ENCODE results near the gene ATG2B.

ATG2B gene

DNA sequence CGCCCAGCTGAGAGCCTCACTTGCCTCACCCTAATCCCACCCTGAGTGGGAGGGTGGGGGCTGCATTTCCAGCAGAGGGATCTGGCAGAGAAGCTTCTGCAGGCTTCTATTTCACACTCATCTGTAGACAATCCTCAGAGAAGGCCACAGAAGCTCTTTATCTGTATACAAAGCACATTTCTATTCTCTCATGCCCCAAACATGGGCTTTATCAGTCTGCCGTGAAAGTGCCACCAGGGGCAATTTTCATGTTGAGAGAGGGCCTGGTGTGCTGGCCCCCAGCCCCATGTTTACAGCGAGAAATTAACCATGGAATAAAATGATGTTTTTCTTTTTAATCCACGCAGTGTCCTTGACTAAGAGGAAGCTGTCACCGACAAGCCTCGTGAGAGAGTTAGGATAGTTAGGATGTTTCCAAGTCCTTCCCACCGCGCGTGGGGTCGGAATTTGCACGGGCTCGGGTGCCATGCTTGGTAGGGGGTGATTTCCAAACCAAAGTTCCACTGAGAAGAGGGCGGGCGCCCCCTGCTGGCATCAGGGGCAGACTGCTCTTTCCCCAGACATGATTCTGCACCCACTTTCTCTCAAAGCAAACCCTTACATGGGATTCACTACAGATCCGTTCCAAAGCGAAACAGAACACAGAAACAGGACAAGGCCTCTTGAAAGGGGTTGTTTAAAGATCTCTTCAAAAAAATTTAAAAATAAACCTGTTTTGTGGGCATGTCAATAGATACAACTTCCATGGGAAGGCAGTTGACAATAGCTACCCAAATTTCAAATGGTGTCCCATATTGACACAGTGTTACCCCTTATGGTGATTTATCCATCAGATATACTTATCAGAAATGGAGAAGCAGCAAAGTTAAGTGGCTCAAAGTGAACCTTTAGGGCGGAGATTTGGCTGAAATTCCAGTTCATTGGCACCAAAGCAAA is 87.7 kb downstream of the ATG2B start:
- Histone ChIP-seq H3K27ac (ENCODE audit: low read depth, low read length) (no peak overlapping the region), H3K4me1 (ENCODE audit: control insufficient read depth in 1 of 2, insufficient read depth in 2 of 2, low read length in 2 of 2) (peaks cover 4 to 14% of the 10 kb centered on the region in 2 donors), H3K9ac (ENCODE audit: low read depth in 1 of 2, low read length in 2 of 2) (no peak overlapping the region), H3K4me3 (ENCODE audit: low read depth in 1 of 2, low read length in 2 of 2) (no peak overlapping the region), H3K27me3 (ENCODE audit: control insufficient read depth in 1 of 2, insufficient read depth in 2 of 2, low read length in 2 of 2) (no peaks in the 10 kb centered on the region), H3K36me3 (ENCODE audit: control insufficient read depth in 1 of 2, insufficient read depth in 2 of 2, low read length in 2 of 2) (no peaks in the 10 kb centered on the region), H3K9me3 (ENCODE audit: control insufficient read depth in 1 of 2, low read length in 2 of 2) (peaks cover 13 to 14% of the 10 kb centered on the region in 2 donors)

DNA sequence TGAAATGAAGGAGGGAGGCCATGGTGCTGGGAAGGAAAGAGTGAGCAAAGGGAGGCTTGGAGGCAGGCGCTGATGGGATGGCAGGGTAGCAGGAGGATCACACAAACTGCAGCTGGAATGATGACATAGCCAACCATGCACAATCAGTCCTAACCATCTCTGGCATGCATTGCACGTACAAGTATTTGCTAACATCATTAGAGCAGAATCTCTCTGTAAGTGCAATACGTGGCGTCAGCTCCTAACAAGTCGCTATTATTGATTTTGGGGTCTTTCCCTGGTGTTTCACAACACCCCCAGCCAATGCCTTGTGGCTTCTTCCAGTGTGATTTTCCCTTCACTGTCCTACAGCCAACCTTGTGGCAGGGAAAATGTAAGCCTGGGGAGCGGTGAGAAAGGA is 88.6 kb downstream of the ATG2B start:
- no peaks in the 10 kb centered on the region for H3K36me3 ChIP-seq (ENCODE audit: control insufficient read depth in 1 of 2, insufficient read depth in 2 of 2, low read length in 2 of 2)
- H3K27me3 ChIP-seq (ENCODE audit: control insufficient read depth in 1 of 2, insufficient read depth in 2 of 2, low read length in 2 of 2): no peaks in the 10 kb centered on the region
- H3K27ac ChIP-seq (ENCODE audit: low read depth, low read length): no peak overlapping the region
- no peak overlapping the region for H3K9ac ChIP-seq (ENCODE audit: low read depth in 1 of 2, low read length in 2 of 2)
- peaks cover 13 to 14% of the 10 kb centered on the region in 2 donors for H3K9me3 ChIP-seq (ENCODE audit: control insufficient read depth in 1 of 2, low read length in 2 of 2)
- H3K4me1 ChIP-seq (ENCODE audit: control insufficient read depth in 1 of 2, insufficient read depth in 2 of 2, low read length in 2 of 2): peaks cover 4 to 16% of the 10 kb centered on the region in 2 donors
- H3K4me3 ChIP-seq (ENCODE audit: low read depth in 1 of 2, low read length in 2 of 2): no peak overlapping the region

GRCh38 chr14:96274122-96274521 is 89.0 kb downstream of the ATG2B start:
- Histone ChIP-seq H3K4me3 (ENCODE audit: low read depth in 1 of 2, low read length in 2 of 2) (no peak overlapping the region), H3K36me3 (ENCODE audit: control insufficient read depth in 1 of 2, insufficient read depth in 2 of 2, low read length in 2 of 2) (no peaks in the 10 kb centered on the region), H3K27ac (ENCODE audit: low read depth, low read length) (no peak overlapping the region), H3K27me3 (ENCODE audit: control insufficient read depth in 1 of 2, insufficient read depth in 2 of 2, low read length in 2 of 2) (no peaks in the 10 kb centered on the region), H3K4me1 (ENCODE audit: control insufficient read depth in 1 of 2, insufficient read depth in 2 of 2, low read length in 2 of 2) (peaks cover 8 to 20% of the 10 kb centered on the region in 2 donors), H3K9ac (ENCODE audit: low read depth in 1 of 2, low read length in 2 of 2) (no peak overlapping the region), H3K9me3 (ENCODE audit: control insufficient read depth in 1 of 2, low read length in 2 of 2) (peaks cover 13 to 14% of the 10 kb centered on the region in 2 donors)

- peaks cover 12 to 13% of the 10 kb centered on the region in 2 donors for H3K9me3 ChIP-seq (ENCODE audit: control insufficient read depth in 1 of 2, low read length in 2 of 2)
- H3K27ac ChIP-seq (ENCODE audit: low read depth, low read length): no peak overlapping the region
These were observed 89.5 kb downstream of the ATG2B start for GRCh38 chr14:96273629-96274028.

DNA sequence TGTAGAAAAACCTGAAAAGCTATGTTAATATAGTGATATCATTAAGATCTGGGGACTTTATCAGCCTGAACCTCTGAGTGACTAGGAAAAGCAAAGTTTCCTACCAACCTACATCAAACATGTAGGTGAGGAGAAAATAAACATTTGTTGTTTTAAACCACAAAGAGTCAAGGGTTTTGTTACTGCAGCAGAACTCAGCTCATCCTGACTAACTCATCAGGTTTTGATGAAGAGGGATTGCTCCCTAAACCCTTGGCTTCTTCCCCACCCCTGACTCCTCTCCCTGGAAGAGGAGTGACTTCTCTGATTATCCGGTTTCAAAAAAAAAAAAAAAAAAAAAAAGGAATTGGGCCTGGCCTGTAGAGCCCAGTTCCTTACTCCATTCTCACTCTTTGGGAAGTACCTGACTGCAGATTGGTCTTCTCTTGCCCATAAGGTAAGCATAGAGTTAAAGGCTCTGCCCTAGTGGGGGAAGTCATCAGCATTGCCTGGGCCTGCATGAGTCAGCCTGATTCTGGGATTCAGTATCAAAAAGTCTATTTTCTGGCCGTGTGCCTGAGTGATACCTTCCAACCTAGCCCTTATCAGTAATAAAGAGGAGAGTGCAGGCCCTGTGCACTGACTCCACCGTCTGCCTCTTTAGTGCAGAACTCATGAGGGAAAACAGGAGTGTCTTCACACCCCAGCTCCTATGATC is 90.2 kb downstream of the ATG2B start:
- H3K4me3 ChIP-seq (ENCODE audit: low read depth in 1 of 2, low read length in 2 of 2): no peak overlapping the region
- no peak overlapping the region for H3K27ac ChIP-seq (ENCODE audit: low read depth, low read length)
- no peaks in the 10 kb centered on the region for H3K27me3 ChIP-seq (ENCODE audit: control insufficient read depth in 1 of 2, insufficient read depth in 2 of 2, low read length in 2 of 2)
- H3K9me3 ChIP-seq (ENCODE audit: control insufficient read depth in 1 of 2, low read length in 2 of 2): peaks cover 5 to 6% of the 10 kb centered on the region in 2 donors
- no peaks in the 10 kb centered on the region for H3K36me3 ChIP-seq (ENCODE audit: control insufficient read depth in 1 of 2, insufficient read depth in 2 of 2, low read length in 2 of 2)
- H3K4me1 ChIP-seq (ENCODE audit: control insufficient read depth in 1 of 2, insufficient read depth in 2 of 2, low read length in 2 of 2): peaks cover 17 to 32% of the 10 kb centered on the region in 2 donors
- no peak overlapping the region for H3K9ac ChIP-seq (ENCODE audit: low read depth in 1 of 2, low read length in 2 of 2)

More at GRCh38 chr14:96273629-96274028, 89.5 kb downstream of the ATG2B start:
- Histone ChIP-seq H3K9ac (ENCODE audit: low read depth in 1 of 2, low read length in 2 of 2) (no peak overlapping the region), H3K36me3 (ENCODE audit: control insufficient read depth in 1 of 2, insufficient read depth in 2 of 2, low read length in 2 of 2) (no peaks in the 10 kb centered on the region), H3K27me3 (ENCODE audit: control insufficient read depth in 1 of 2, insufficient read depth in 2 of 2, low read length in 2 of 2) (no peaks in the 10 kb centered on the region), H3K4me3 (ENCODE audit: low read depth in 1 of 2, low read length in 2 of 2) (no peak overlapping the region), H3K4me1 (ENCODE audit: control insufficient read depth in 1 of 2, insufficient read depth in 2 of 2, low read length in 2 of 2) (peaks cover 11 to 25% of the 10 kb centered on the region in 2 donors)

DNA sequence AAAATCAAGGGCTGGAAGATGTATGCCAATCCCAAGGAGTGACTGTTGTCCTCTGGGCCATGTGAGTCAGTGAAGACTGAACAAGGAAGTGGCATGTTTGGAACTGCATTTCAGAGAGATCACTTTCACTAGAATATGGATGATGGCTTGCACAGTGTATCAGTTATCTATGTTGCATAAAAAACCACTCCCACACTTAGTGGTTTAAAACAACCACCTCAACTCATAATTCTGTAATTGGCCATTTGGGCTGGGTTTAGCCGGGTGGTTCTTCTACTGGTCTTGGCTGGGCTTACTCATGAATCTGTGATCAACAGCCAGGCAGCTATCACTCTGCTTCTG is 91.7 kb downstream of the ATG2B start:
- no peaks in the 10 kb centered on the region for H3K27me3 ChIP-seq (ENCODE audit: control insufficient read depth in 1 of 2, insufficient read depth in 2 of 2, low read length in 2 of 2)
- peaks cover 22 to 38% of the 10 kb centered on the region in 2 donors for H3K4me1 ChIP-seq (ENCODE audit: control insufficient read depth in 1 of 2, insufficient read depth in 2 of 2, low read length in 2 of 2)
- no peak overlapping the region for H3K4me3 ChIP-seq (ENCODE audit: low read depth in 1 of 2, low read length in 2 of 2)
- H3K27ac ChIP-seq (ENCODE audit: low read depth, low read length): no peak overlapping the region
- peaks cover 0 to 2% of the 10 kb centered on the region in 2 donors for H3K9me3 ChIP-seq (ENCODE audit: control insufficient read depth in 1 of 2, low read length in 2 of 2)
- H3K9ac ChIP-seq (ENCODE audit: low read depth in 1 of 2, low read length in 2 of 2): no peak overlapping the region
- H3K36me3 ChIP-seq (ENCODE audit: control insufficient read depth in 1 of 2, insufficient read depth in 2 of 2, low read length in 2 of 2): no peaks in the 10 kb centered on the region

DNA sequence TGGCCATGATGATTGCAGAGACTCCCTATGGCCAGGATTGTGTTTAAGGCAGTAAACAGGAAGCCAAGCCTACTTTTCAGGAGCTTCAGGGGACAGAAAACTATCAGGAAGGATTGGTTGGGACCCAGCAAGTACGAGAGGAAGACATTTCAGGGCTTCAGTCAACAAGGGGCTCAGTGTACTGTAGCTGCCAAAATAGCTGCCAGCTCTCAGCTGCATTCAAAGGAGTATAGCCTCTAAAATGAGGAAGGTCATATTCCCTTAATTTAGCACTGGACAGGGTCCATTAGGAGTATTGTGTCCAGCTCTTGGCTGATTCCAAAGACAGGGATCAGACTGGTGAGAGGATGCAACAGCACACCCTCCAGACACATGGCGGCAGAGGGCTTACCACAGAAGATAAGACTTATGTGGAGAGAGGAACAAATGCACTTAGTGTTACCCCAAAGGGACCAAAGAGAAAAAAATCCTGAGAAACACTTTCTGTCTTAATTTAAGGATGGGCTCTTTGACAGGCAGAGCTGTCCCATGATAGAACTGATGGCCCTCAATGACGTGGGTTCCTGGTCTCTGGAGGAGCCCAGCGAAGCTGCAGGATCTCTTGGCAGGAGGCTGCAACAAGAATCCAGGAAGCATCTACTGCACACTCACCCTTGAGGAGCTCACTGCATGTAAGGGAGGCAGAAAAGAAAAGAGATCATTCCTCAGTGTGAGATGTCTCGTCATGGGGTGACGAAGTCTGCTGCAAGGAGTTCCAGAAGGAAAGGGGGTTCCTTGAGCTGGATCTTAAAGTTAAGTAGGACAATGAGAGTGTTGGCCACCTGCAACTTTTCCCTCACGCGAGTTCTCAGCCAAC is 92.3 kb downstream of the ATG2B start:
- H3K4me1 ChIP-seq (ENCODE audit: control insufficient read depth in 1 of 2, insufficient read depth in 2 of 2, low read length in 2 of 2): peaks cover 22 to 35% of the 10 kb centered on the region in 2 donors

GRCh38 chr14:96269359-96269710 is 93.8 kb downstream of the ATG2B start:
- Histone ChIP-seq H3K27ac (ENCODE audit: low read depth, low read length) (no peak overlapping the region), H3K27me3 (ENCODE audit: control insufficient read depth in 1 of 2, insufficient read depth in 2 of 2, low read length in 2 of 2) (no peaks in the 10 kb centered on the region), H3K4me1 (ENCODE audit: control insufficient read depth in 1 of 2, insufficient read depth in 2 of 2, low read length in 2 of 2) (peaks cover 22 to 28% of the 10 kb centered on the region in 2 donors)

More for the DNA sequence above, 92.3 kb downstream of the ATG2B start:
- Histone ChIP-seq H3K27ac (ENCODE audit: low read depth, low read length) (no peak overlapping the region), H3K9ac (ENCODE audit: low read depth in 1 of 2, low read length in 2 of 2) (no peak overlapping the region), H3K36me3 (ENCODE audit: control insufficient read depth in 1 of 2, insufficient read depth in 2 of 2, low read length in 2 of 2) (no peaks in the 10 kb centered on the region), H3K27me3 (ENCODE audit: control insufficient read depth in 1 of 2, insufficient read depth in 2 of 2, low read length in 2 of 2) (no peaks in the 10 kb centered on the region), H3K4me3 (ENCODE audit: low read depth in 1 of 2, low read length in 2 of 2) (no peak overlapping the region), H3K9me3 (ENCODE audit: control insufficient read depth in 1 of 2, low read length in 2 of 2) (peaks cover 0 to 2% of the 10 kb centered on the region in 2 donors)

DNA sequence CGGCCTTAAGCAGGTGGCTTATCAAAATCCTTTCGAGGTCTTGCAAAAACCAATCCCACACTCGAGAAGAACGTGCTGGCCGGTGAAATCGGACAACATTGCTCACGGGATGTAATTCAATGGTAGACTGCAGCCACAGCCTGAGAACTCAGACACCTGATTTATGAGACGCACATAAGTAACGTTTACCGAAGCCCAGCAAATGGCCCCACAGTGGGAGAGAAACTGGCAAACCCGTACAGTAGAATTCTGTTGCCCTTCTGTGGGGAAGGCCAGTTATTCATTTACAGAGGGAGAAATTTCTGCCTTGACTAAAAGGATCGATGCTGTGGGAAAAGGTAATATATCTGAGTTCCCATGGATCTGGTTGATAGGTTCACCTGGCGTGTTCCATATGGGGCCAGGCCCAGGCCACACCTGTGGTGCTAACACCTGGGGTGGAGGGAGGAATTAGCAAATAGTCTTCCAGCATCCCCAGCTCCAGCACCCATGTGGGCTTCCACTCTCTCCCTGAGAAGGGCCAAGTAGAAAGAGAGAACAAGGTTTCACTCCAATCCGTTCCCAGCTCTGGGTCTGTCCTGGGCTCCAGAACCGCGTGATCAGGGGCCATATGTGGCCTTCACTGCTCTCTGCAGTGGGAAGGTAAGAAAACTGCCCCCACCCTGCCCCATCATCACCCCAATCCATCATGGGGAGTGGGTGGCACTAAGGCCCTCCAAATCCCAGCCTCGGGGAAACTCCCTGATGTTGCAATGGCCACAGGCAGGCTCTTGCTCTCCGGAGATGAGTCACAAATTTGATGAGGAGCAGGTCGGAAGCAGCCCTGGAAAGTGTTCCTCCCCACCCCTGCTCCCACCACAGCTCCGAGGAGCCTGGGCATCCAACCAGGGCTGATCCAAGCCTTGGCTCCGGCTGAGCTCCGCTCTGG is 94.4 kb downstream of the ATG2B start:
- Histone ChIP-seq H3K27ac (ENCODE audit: low read depth, low read length) (no peak overlapping the region), H3K9me3 (ENCODE audit: control insufficient read depth in 1 of 2, low read length in 2 of 2) (peaks cover 0 to 2% of the 10 kb centered on the region in 2 donors), H3K4me3 (ENCODE audit: low read depth in 1 of 2, low read length in 2 of 2) (peak overlapping the region in 1 of 2 donors; percentile 6)

More at GRCh38 chr14:96269359-96269710, 93.8 kb downstream of the ATG2B start:
- Histone ChIP-seq H3K9me3 (ENCODE audit: control insufficient read depth in 1 of 2, low read length in 2 of 2) (peaks cover 0 to 2% of the 10 kb centered on the region in 2 donors), H3K9ac (ENCODE audit: low read depth in 1 of 2, low read length in 2 of 2) (no peak overlapping the region), H3K36me3 (ENCODE audit: control insufficient read depth in 1 of 2, insufficient read depth in 2 of 2, low read length in 2 of 2) (no peaks in the 10 kb centered on the region), H3K4me3 (ENCODE audit: low read depth in 1 of 2, low read length in 2 of 2) (no peak overlapping the region)

More for the DNA sequence above, 94.4 kb downstream of the ATG2B start:
- Histone ChIP-seq H3K4me1 (ENCODE audit: control insufficient read depth in 1 of 2, insufficient read depth in 2 of 2, low read length in 2 of 2) (peaks cover 22 to 28% of the 10 kb centered on the region in 2 donors), H3K27me3 (ENCODE audit: control insufficient read depth in 1 of 2, insufficient read depth in 2 of 2, low read length in 2 of 2) (no peaks in the 10 kb centered on the region), H3K36me3 (ENCODE audit: control insufficient read depth in 1 of 2, insufficient read depth in 2 of 2, low read length in 2 of 2) (no peaks in the 10 kb centered on the region), H3K9ac (ENCODE audit: low read depth in 1 of 2, low read length in 2 of 2) (no peak overlapping the region)

Measured in duodenal mucosa (tissue), 2 donors.